Bronchial epithelial cell (primary cell): ENCODE data around the gene LRP1-AS. TPM values are rescaled to one million over a fixed set of nuclear protein-coding genes. Genes with fewer than 3 reads are reported as not detected.
A peak's percentile ranks its signal among the peaks of the same experiment; 100 is the strongest.

Experiments used
- DNase-seq: peaks from one replicate; pipeline ENCODE4 v3.0.0-alpha.2; 2010; ENCODE audit warnings: low read depth
- FAIRE-seq: peaks from 2 replicates; lab custom pipeline; 2011; peaks lifted over from hg19 to GRCh38; lab: Jason Lieb, UNC
- H3K27me3 ChIP-seq: 2 replicates; pipeline ENCODE4 v1.5.1; 2011; ENCODE audit warnings: low read length; ENCODE audit not compliant: control insufficient read depth, insufficient read depth
- H3K36me3 ChIP-seq: 2 replicates; pipeline ENCODE4 v1.5.1; 2011; ENCODE audit warnings: low read length; ENCODE audit not compliant: control insufficient read depth, insufficient read depth
- H3K4me3 ChIP-seq: 2 replicates; pipeline ENCODE4 v1.5.1; 2011; ENCODE audit warnings: mild to moderate bottlenecking, low read depth, low read length, control low read depth
- CTCF ChIP-seq: IDR thresholded peaks from 2 replicates; pipeline ENCODE4 v1.5.1; 2011; ENCODE audit warnings: mild to moderate bottlenecking, moderate library complexity, low read length, control low read depth, inconsistent platforms; ENCODE audit not compliant: insufficient read depth, severe bottlenecking
- total RNA-seq: library from RNA; depleted of rRNA; stranded (reverse); fragments of >200 nt; gene quantifications from 2 replicates; pipeline ENCODE4 v1.2.1, GENCODE V29; 2014

LRP1-AS gene
- total RNA-seq, 1 donor from 2014 or later, result not detected

- FAIRE-seq (no peak), DNase-seq (no peak)
- no peaks in the 10 kb centered on the region for H3K27me3 ChIP-seq
- H3K36me3 ChIP-seq, result peaks cover 18% of the 10 kb centered on the region
- peak; percentile 61 for TF ChIP-seq CTCF
- H3K4me3 ChIP-seq, result no peak overlapping the region
These were observed 25.7 kb upstream of the LRP1-AS start for GRCh38 chr12:57173089-57173488.

DNA sequence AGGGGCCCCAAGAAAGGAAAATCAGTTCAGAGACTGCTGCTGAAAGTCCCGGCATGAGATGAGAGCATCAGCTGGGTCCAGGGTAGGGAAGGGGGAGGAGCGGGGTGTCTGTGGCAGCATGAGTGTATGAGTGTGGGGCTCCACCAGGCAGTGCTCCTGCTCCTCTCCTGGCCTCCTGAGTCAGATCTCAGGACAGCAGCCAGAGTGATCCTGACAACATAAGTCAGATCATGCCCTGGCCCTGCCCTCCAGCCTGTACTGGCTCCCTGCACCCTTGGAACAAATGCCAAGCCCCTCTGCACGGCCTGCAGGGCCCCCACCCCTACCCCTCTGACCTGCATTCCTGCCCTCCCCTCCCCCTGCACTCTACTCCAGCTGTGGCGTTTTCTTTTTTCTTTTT lies 24.2 kb upstream of the LRP1-AS start:
- H3K36me3 ChIP-seq, result peaks cover 20% of the 10 kb centered on the region
- FAIRE-seq (no peak), DNase-seq (peak; percentile 33)
- no peak overlapping the region for H3K4me3 ChIP-seq
- H3K27me3 ChIP-seq, result no peaks in the 10 kb centered on the region
- no peak for TF ChIP-seq CTCF

DNA sequence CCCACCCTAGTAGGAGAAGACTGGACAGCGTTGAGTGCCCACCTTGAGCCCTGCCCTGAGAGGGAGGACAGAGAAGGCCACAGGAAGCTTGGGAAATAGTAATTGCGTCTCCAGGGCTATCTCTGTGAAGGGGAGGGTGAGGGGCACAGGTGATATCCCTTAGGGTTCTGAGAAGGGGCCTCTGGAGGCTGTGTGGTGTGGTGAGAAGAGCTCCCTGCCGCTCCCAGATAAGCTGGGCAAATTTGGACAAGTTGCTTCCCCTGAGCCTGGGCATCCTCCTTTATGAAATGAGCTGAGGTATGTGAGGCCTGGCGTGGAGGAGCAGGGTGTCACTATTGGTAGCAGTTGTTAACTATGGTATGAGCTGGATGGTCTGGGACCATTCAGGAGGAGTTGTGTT lies 23.5 kb upstream of the LRP1-AS start:
- TF ChIP-seq CTCF, result no peak
- DNase-seq (no peak), FAIRE-seq (no peak)
- Histone ChIP-seq H3K36me3 (peaks cover 21% of the 10 kb centered on the region), H3K27me3 (no peaks in the 10 kb centered on the region), H3K4me3 (no peak overlapping the region)

GRCh38 chr12:57170408-57170807 lies 23.0 kb upstream of the LRP1-AS start:
- no peaks in the 10 kb centered on the region for H3K27me3 ChIP-seq
- TF ChIP-seq CTCF, result no peak

GRCh38 chr12:57169969-57170368 lies 22.6 kb upstream of the LRP1-AS start:
- H3K36me3 ChIP-seq, result peaks cover 21% of the 10 kb centered on the region
- FAIRE-seq, result peak; percentile 84

More at GRCh38 chr12:57170408-57170807, 23.0 kb upstream of the LRP1-AS start:
- Histone ChIP-seq H3K4me3 (no peak overlapping the region), H3K36me3 (peaks cover 21% of the 10 kb centered on the region)
- DNase-seq (no peak), FAIRE-seq (no peak)

More at GRCh38 chr12:57169969-57170368, 22.6 kb upstream of the LRP1-AS start:
- no peak overlapping the region for H3K4me3 ChIP-seq
- peak; percentile 20 for DNase-seq
- no peak for TF ChIP-seq CTCF
- H3K27me3 ChIP-seq, result no peaks in the 10 kb centered on the region
